ENCODE results near the gene IQGAP1. TPM values are rescaled to one million over a fixed set of nuclear protein-coding genes. Genes with fewer than 3 reads are reported as not detected.
A peak's percentile ranks its signal among the peaks of the same experiment; 100 is the strongest.

IQGAP1 gene
- total and polyA plus RNA-seq, 2 of the 13 experiments (the other 11 are each of a cell fraction or from before 2014, with no cell fraction given), result 29.5 to 37.9 TPM

DNA sequence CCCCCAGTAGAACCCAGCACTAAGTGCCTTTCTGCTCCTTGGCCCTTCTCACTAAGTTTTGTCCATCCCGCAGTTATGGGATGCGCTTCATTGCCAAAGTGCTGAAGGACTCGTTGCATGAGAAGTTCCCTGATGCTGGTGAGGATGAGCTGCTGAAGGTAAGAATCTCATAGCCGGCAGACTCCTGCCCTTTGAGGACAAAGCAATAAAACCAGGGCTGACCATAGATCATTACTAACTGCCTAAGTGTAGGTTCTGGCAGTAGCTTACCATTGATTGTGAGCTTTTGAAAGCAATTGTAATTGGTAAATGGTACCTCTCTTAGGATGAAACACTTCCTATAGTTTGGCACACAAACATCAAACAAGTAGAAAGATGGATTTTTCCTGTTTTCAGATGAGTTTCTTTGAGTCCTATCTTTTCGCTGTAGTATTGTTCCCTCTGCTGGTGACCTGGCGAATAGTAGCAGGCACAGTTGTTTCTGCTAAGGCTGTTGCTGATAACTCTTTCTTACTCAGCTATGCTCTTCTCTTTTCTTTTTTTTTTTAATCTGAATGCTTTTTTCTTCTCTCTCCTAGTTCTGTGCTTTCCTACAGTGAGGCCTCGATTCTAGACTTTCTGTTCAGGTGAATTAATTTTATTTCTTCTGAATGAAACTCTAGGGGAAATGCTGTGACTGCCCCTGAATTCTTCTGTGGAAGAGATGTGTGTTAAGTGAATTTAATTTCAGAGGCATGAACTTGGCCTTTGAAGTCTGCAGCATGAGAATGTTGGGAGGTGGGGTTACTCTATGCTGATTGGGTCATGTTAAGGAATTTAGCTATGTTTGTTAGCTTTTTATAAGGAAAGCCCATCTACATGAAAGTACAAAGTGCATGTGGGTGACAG, 94.3 kb downstream of the IQGAP1 start:
- Histone ChIP-seq H3K4me1 (ENCODE audit: insufficient read depth, low read length) (peaks cover 32% of the 10 kb centered on the region), H3K4me3 (replicated peaks in 1 of 3; ENCODE audit: insufficient read depth in 1 of 3, low read depth in 2 of 3, low read length in 3 of 3) (no peak overlapping the region; a peak in 1 of 6 replicates), H3K27me3 (ENCODE audit: control insufficient read depth in 1 of 2, insufficient read depth in 2 of 2, low read length in 2 of 2) (no peaks in the 10 kb centered on the region), H3K9me3 (ENCODE audit: low read length) (no peaks in the 10 kb centered on the region), H2AFZ (ENCODE audit: low read length) (no peak overlapping the region), H3K36me3 (replicated peaks in 1 of 2; ENCODE audit: control insufficient read depth in 1 of 2, insufficient read depth in 2 of 2, low read length in 2 of 2) (peaks cover 8 to 34% of the 10 kb centered on the region in 2 experiments; a peak in 4 of 5 replicates), H3K9ac (ENCODE audit: insufficient read depth, low read depth, low read length) (no peak overlapping the region), H3K27ac (ENCODE audit: extremely low read length, insufficient read depth, low read length) (no peak overlapping the region), H3K79me2 (ENCODE audit: insufficient read depth, low read length) (no peaks in the 10 kb centered on the region), H3K4me2 (ENCODE audit: low read depth, low read length) (0 out of 2 replicates have a peak overlapping the region, but pooled peaks have one; percentile 9), H4K20me1 (ENCODE audit: insufficient read depth, low read length) (no peaks in the 10 kb centered on the region)
- in situ Hi-C loops (cut with HindIII; ENCODE audit: extremely low pct_ligation_motif_present, low pct_unique_long_range_greater_than_20kb) (loop anchor here (5.0 to 10.0 kb wide), 2 partner anchors 118 to 160 kb away; no protein-coding TSS in a partner anchor), intact Hi-C loops (cut with micrococcal nuclease; ENCODE audit: unreplicated experiment) (loop anchor here (1.0 kb wide), 2 partner anchors 120 to 162 kb away; no protein-coding TSS in a partner anchor)
- DNase-seq (ENCODE audit: low spot score) (peak; percentile 80), ATAC-seq (peak; percentile 80), FAIRE-seq (no peak)
- POLR2A ChIA-PET, result no interaction called here
- BruUV-seq (replicated peaks), result no TSS peak
- WGBS (ENCODE audit: low lambda C conversion rate), result 53% methylated on average over 7 of the region's 7 CpGs
- CTCF ChIA-PET (ENCODE audit: low intra/inter-chr PET ratio, low total read pairs), result interaction anchor here (0.9 to 3.4 kb wide), 5 partner anchors 120 to 165 kb away, joined by 3 to 55 read pairs (median 7); no protein-coding TSS in a partner anchor
- TF ChIP-seq HDAC6 (IDR thresholded peaks at IDR 0.05; ENCODE audit: low read depth, low read length) (no peak), PCBP1 (IDR thresholded peaks at IDR 0.05; ENCODE audit: borderline replicate concordance, low read depth, low read length) (no peak), ASH2L (IDR thresholded peaks at IDR 0.05; ENCODE audit: insufficient read length, low read depth, low read length) (peak; percentile 41), SMC3 (IDR thresholded peaks at IDR 0.05; ENCODE audit: low read length) (peak; percentile 83), FOXA3 (CRISPR knock-in tag; IDR thresholded peaks at IDR 0.05) (0 out of 2 replicates have a peak, but pooled peaks have one; percentile 10), ZNF326 (CRISPR knock-in tag; IDR thresholded peaks at IDR 0.05; ENCODE audit: borderline replicate concordance) (no peak)
- TF ChIP-seq, protein P1, sequence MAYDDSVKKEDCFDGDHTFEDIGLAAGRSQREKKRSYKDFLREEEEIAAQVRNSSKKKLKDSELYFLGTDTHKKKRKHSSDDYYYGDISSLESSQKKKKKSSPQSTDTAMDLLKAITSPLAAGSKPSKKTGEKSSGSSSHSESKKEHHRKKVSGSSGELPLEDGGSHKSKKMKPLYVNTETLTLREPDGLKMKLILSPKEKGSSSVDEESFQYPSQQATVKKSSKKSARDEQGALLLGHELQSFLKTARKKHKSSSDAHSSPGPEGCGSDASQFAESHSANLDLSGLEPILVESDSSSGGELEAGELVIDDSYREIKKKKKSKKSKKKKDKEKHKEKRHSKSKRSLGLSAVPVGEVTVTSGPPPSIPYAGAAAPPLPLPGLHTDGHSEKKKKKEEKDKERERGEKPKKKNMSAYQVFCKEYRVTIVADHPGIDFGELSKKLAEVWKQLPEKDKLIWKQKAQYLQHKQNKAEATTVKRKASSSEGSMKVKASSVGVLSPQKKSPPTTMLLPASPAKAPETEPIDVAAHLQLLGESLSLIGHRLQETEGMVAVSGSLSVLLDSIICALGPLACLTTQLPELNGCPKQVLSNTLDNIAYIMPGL (CRISPR knock-in tag; IDR thresholded peaks at IDR 0.05; ENCODE audit: borderline replicate concordance in 1 of 2, low read depth in 1 of 2), result 0 out of 4 replicates have a peak, but pooled peaks of 1 of the 2 experiments have one; percentile 25
- TF ChIP-seq, protein P2, sequence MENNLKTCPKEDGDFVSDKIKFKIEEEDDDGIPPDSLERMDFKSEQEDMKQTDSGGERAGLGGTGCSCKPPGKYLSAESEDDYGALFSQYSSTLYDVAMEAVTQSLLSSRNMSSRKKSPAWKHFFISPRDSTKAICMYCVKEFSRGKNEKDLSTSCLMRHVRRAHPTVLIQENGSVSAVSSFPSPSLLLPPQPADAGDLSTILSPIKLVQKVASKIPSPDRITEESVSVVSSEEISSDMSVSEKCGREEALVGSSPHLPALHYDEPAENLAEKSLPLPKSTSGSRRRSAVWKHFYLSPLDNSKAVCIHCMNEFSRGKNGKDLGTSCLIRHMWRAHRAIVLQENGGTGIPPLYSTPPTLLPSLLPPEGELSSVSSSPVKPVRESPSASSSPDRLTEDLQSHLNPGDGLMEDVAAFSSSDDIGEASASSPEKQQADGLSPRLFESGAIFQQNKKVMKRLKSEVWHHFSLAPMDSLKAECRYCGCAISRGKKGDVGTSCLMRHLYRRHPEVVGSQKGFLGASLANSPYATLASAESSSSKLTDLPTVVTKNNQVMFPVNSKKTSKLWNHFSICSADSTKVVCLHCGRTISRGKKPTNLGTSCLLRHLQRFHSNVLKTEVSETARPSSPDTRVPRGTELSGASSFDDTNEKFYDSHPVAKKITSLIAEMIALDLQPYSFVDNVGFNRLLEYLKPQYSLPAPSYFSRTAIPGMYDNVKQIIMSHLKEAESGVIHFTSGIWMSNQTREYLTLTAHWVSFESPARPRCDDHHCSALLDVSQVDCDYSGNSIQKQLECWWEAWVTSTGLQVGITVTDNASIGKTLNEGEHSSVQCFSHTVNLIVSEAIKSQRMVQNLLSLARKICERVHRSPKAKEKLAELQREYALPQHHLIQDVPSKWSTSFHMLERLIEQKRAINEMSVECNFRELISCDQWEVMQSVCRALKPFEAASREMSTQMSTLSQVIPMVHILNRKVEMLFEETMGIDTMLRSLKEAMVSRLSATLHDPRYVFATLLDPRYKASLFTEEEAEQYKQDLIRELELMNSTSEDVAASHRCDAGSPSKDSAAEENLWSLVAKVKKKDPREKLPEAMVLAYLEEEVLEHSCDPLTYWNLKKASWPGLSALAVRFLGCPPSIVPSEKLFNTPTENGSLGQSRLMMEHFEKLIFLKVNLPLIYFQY (CRISPR knock-in tag; IDR thresholded peaks at IDR 0.05; ENCODE audit: borderline replicate concordance), result no peak
- TF ChIP-seq, protein P3, sequence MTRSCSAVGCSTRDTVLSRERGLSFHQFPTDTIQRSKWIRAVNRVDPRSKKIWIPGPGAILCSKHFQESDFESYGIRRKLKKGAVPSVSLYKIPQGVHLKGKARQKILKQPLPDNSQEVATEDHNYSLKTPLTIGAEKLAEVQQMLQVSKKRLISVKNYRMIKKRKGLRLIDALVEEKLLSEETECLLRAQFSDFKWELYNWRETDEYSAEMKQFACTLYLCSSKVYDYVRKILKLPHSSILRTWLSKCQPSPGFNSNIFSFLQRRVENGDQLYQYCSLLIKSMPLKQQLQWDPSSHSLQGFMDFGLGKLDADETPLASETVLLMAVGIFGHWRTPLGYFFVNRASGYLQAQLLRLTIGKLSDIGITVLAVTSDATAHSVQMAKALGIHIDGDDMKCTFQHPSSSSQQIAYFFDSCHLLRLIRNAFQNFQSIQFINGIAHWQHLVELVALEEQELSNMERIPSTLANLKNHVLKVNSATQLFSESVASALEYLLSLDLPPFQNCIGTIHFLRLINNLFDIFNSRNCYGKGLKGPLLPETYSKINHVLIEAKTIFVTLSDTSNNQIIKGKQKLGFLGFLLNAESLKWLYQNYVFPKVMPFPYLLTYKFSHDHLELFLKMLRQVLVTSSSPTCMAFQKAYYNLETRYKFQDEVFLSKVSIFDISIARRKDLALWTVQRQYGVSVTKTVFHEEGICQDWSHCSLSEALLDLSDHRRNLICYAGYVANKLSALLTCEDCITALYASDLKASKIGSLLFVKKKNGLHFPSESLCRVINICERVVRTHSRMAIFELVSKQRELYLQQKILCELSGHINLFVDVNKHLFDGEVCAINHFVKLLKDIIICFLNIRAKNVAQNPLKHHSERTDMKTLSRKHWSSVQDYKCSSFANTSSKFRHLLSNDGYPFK (CRISPR knock-in tag; IDR thresholded peaks at IDR 0.05; ENCODE audit: borderline replicate concordance), result no peak
- TF ChIP-seq, protein P4, sequence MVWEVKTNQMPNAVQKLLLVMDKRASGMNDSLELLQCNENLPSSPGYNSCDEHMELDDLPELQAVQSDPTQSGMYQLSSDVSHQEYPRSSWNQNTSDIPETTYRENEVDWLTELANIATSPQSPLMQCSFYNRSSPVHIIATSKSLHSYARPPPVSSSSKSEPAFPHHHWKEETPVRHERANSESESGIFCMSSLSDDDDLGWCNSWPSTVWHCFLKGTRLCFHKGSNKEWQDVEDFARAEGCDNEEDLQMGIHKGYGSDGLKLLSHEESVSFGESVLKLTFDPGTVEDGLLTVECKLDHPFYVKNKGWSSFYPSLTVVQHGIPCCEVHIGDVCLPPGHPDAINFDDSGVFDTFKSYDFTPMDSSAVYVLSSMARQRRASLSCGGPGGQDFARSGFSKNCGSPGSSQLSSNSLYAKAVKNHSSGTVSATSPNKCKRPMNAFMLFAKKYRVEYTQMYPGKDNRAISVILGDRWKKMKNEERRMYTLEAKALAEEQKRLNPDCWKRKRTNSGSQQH (CRISPR knock-in tag; IDR thresholded peaks at IDR 0.05; ENCODE audit: low read depth), result no peak

Measured in HepG2 (cell line).